Measurements from ENCODE around the gene CDKN1A. TPM values are rescaled to one million over a fixed set of nuclear protein-coding genes. Genes with fewer than 3 reads are reported as not detected.

The CDKN1A gene
- total RNA-seq, 1 experiment from 2014 or later = 17.4 TPM

- WGBS (ENCODE audit: extremely low coverage, insufficient read length, low lambda C conversion rate) = no CpG with 5 or more reads among the region's 24 CpGs
- Histone ChIP-seq H3K4me2 (ENCODE audit: insufficient read depth, insufficient read length, low read length) (no peak overlapping the region), H4K5ac (ENCODE audit: insufficient read length, low read depth, low read length) (no peak overlapping the region), H3K4ac (ENCODE audit: low read depth, low read length) (no peak overlapping the region), H3K79me2 (ENCODE audit: insufficient read depth, low read length) (no peaks in the 10 kb centered on the region), H3K23me2 (ENCODE audit: insufficient read length, low read depth, low read length, poor library complexity, severe bottlenecking) (no peaks in the 10 kb centered on the region), H3K9ac (ENCODE audit: extremely low read depth, insufficient read length, low read length) (no peak overlapping the region), H4K8ac (replicated peaks; ENCODE audit: insufficient read length, low read depth, low read length) (no peak overlapping the region), H2BK15ac (ENCODE audit: low read depth, low read length) (no peak overlapping the region), H2AFZ (ENCODE audit: low read length) (no peak overlapping the region), H3K27me3 (ENCODE audit: insufficient read depth, low read length) (no peaks in the 10 kb centered on the region), H3K18ac (ENCODE audit: insufficient read length, low read depth, low read length) (no peak overlapping the region), H3K79me1 (ENCODE audit: insufficient read depth, low read depth, low read length, poor library complexity, severe bottlenecking) (no peaks in the 10 kb centered on the region), H4K20me1 (ENCODE audit: control insufficient read depth, insufficient read depth, insufficient read length) (no peaks in the 10 kb centered on the region), H2BK12ac (ENCODE audit: insufficient read length, low read depth, low read length) (no peak overlapping the region), H3K14ac (ENCODE audit: insufficient read depth, low read length) (no peak overlapping the region), H3K56ac (ENCODE audit: insufficient read length, low read depth, low read length) (no peak overlapping the region), H2BK5ac (ENCODE audit: insufficient read length, low read length) (no peak overlapping the region), H3K4me1 (ENCODE audit: insufficient read depth, low read length) (no peaks in the 10 kb centered on the region; the same call in 1 of the 2 replicates), H3K23ac (ENCODE audit: insufficient read length, low read depth, low read length) (no peak overlapping the region), H2BK20ac (ENCODE audit: low read depth, low read length, poor library complexity, severe bottlenecking) (no peak overlapping the region), H2AK5ac (ENCODE audit: insufficient read length, low read length) (no peak overlapping the region), H2BK120ac (ENCODE audit: low read depth, low read length, poor library complexity, severe bottlenecking) (no peak overlapping the region), H4K91ac (ENCODE audit: insufficient read length, low read depth, low read length) (no peak overlapping the region), H3T11ph (ENCODE audit: low read length) (no peak overlapping the region), H3K9me3 (ENCODE audit: control insufficient read depth, low read depth, low read length) (no peaks in the 10 kb centered on the region), H3K27ac (ENCODE audit: insufficient read length, low read depth, low read length) (no peak overlapping the region)
- Mint-ChIP-seq H3K4me1 (peaks cover 10 to 18% of the 10 kb centered on the region in 2 experiments), H3K9me3 (no peaks in the 10 kb centered on the region; a peak in 1 of 5 replicates), H3K27ac (no peak overlapping the region), H3K4me3 (no peak overlapping the region), H3K36me3 (ENCODE audit: insufficient read depth in 1 of 3, low read depth in 3 of 3) (no peaks in the 10 kb centered on the region), H3K27me3 (ENCODE audit: low read depth) (peaks cover 4% of the 10 kb centered on the region)
- no peak for TF ChIP-seq CTCF (conservative IDR thresholded peaks at IDR 0.05)
- no peak for DNase-seq
These were observed 56.9 kb downstream of the CDKN1A start for GRCh38 chr6:36735110-36736071.

Other genes starting within 250 kb of the CDKN1A start
- gene PXT1, start 235.9 kb upstream of the CDKN1A start, total RNA-seq (2021) = not detected in 2 replicates
- gene KCTD20, start 235.7 kb upstream of the CDKN1A start, total RNA-seq (2021) = 22.2 and 22.6 TPM in 2 replicates
- 17.5 TPM in 2 replicates for gene STK38, start 131.2 kb upstream of the CDKN1A start, total RNA-seq (2021)
- gene SRSF3, start 84.4 kb upstream of the CDKN1A start, total RNA-seq (2021) = 954 and 960 TPM in 2 replicates
- 0.04 TPM in 1 of 2 replicates, not detected in the other for gene RAB44, start 19.1 kb downstream of the CDKN1A start, total RNA-seq (2021)
- 0.29 and 0.52 TPM in 2 replicates for gene CPNE5, start 160.7 kb downstream of the CDKN1A start, total RNA-seq (2021)
- gene PPIL1, start 196.1 kb downstream of the CDKN1A start, total RNA-seq (2021) = 87.8 and 88.3 TPM in 2 replicates
- 11.8 and 12.7 TPM in 2 replicates for gene C6orf89, start 207.2 kb downstream of the CDKN1A start, total RNA-seq (2021)

Data from H9 (cell line).